IMR-90 (cell line): Measurements from ENCODE around the gene APBB1IP. TPM values are rescaled to one million over a fixed set of nuclear protein-coding genes. Genes with fewer than 3 reads are reported as not detected.

ENCODE experiments used
- ATAC-seq: fragments of 200-7000 bp; cut with Tn5 transposase; 2 replicates; pipeline ENCODE4 v1.9.1; 2020; ENCODE audit warnings: low read depth, mild to moderate bottlenecking, moderate library complexity
- BruUV-seq: library from RNA; stranded (reverse); fragments of 400-500 nt; replicated peaks from 2 replicates; lab custom pipeline; 2021; lab: Mats Ljungman, UMichigan
- CTCF ChIA-PET: fragments of 300-600 bp; formaldehyde crosslinking; extraction: SDS; loops from one replicate; lab custom pipeline; 2021; ENCODE audit warnings: antibody characterized with exemption; lab: Yijun Ruan, JAX
- POLR2A ChIA-PET: fragments of 300-600 bp; sonication (Branson Sonifier 250); formaldehyde crosslinking; loops from one replicate; lab custom pipeline; 2022; ENCODE audit warnings: antibody characterized with exemption; ENCODE audit not compliant: unreplicated experiment; lab: Charles Lee
- DNase-seq: peaks from one replicate; pipeline ENCODE4 v3.0.0; 2013
- H2AFZ ChIP-seq: replicated peaks from 2 replicates; pipeline ENCODE3; 2013; ENCODE audit warnings: low read length, mild to moderate bottlenecking; ENCODE audit not compliant: poor library complexity
- H2AK5ac ChIP-seq: 2 replicates; pipeline ENCODE4 v1.6.1; 2013; ENCODE audit warnings: low read depth, low read length, inconsistent platforms
- H2AK9ac ChIP-seq: replicated peaks from 2 replicates; pipeline ENCODE3; 2013; ENCODE audit warnings: mild to moderate bottlenecking, low read depth, low read length, moderate library complexity; ENCODE audit not compliant: poor library complexity
- H2BK120ac ChIP-seq: 2 replicates; pipeline ENCODE4 v1.6.1; 2013; ENCODE audit warnings: low read depth, low read length, inconsistent platforms
- H2BK15ac ChIP-seq: 3 replicates; pipeline ENCODE4 v1.6.1; 2013; ENCODE audit warnings: low read depth, low read length, inconsistent platforms
- H2BK20ac ChIP-seq: 2 replicates; pipeline ENCODE4 v1.6.1; 2013; ENCODE audit warnings: low read depth, mild to moderate bottlenecking, inconsistent platforms, low read length, moderate library complexity
- H2BK5ac ChIP-seq: 2 replicates; pipeline ENCODE4 v1.6.1; 2013; ENCODE audit warnings: mild to moderate bottlenecking, low read depth, low read length, inconsistent platforms; ENCODE audit not compliant: poor library complexity, severe bottlenecking
- H3K14ac ChIP-seq: replicated peaks from 2 replicates; pipeline ENCODE4 v1.6.1; 2013; ENCODE audit warnings: low read depth, low read length, inconsistent platforms
- H3K18ac ChIP-seq: 2 replicates; pipeline ENCODE4 v1.6.1; 2013; ENCODE audit warnings: low read depth, low read length, control low read depth
- H3K23ac ChIP-seq: 2 replicates; pipeline ENCODE4 v1.6.1; 2013; ENCODE audit warnings: low read depth, low read length, inconsistent platforms
- H3K27ac ChIP-seq: 2 replicates; pipeline ENCODE4 v1.5.1; 2013; ENCODE audit warnings: mild to moderate bottlenecking, control low read depth, low read length; ENCODE audit not compliant: insufficient read depth
- H3K27me3 ChIP-seq: 2 replicates; pipeline ENCODE4 v1.6.1; 2013; ENCODE audit warnings: low read length; ENCODE audit not compliant: control insufficient read depth, insufficient read depth
- H3K36me3 ChIP-seq: 2 replicates; pipeline ENCODE4 v1.6.1; 2013; ENCODE audit warnings: low read length, mixed read lengths; ENCODE audit not compliant: control insufficient read depth, insufficient read depth
- H3K4ac ChIP-seq: 2 replicates; pipeline ENCODE4 v1.6.1; 2013; ENCODE audit warnings: low read depth, low read length, inconsistent platforms
- H3K4me1 ChIP-seq: 2 replicates; pipeline ENCODE4 v1.6.1; 2013; ENCODE audit warnings: low read length, mixed read lengths; ENCODE audit not compliant: control insufficient read depth, insufficient read depth
- H3K4me2 ChIP-seq: 2 replicates; pipeline ENCODE4 v1.6.1; 2013; ENCODE audit warnings: low read depth, mild to moderate bottlenecking, control low read depth, low read length, moderate library complexity
- H3K4me3 ChIP-seq: 2 replicates; pipeline ENCODE4 v1.5.1; 2013; ENCODE audit warnings: low read depth, mild to moderate bottlenecking, control low read depth, low read length, moderate library complexity; ENCODE audit not compliant: insufficient read depth
- H3K56ac ChIP-seq: 2 replicates; pipeline ENCODE4 v1.6.1; 2013; ENCODE audit warnings: low read length, inconsistent platforms; ENCODE audit not compliant: insufficient read depth; ENCODE audit errors: extremely low read depth
- H3K79me1 ChIP-seq, 2 experiments: 2 replicates each; pipeline ENCODE4 v1.6.1; 2013; ENCODE audit warnings: low read length in 2 of 2, inconsistent platforms in 1 of 2, low read depth in 1 of 2
- H3K9ac ChIP-seq: 2 replicates; pipeline ENCODE4 v1.6.1; 2013; ENCODE audit warnings: low read depth, low read length, control low read depth
- H3K9me1 ChIP-seq: 2 replicates; pipeline ENCODE4 v1.6.1; 2013; ENCODE audit warnings: low read length, inconsistent platforms; ENCODE audit not compliant: insufficient read depth
- H3K9me3 ChIP-seq: 2 replicates; pipeline ENCODE4 v1.6.1; 2013; ENCODE audit warnings: low read length; ENCODE audit not compliant: control insufficient read depth, insufficient read depth
- H4K20me1 ChIP-seq: 2 replicates; pipeline ENCODE4 v1.6.1; 2013; ENCODE audit warnings: low read length, inconsistent platforms; ENCODE audit not compliant: insufficient read depth
- H4K5ac ChIP-seq: 2 replicates; pipeline ENCODE4 v1.6.1; 2013; ENCODE audit warnings: mild to moderate bottlenecking, low read depth, low read length, control low read depth
- H4K8ac ChIP-seq, 2 experiments: 2 replicates each; pipeline ENCODE4 v1.6.1; 2013; ENCODE audit warnings: low read depth in 2 of 2, low read length in 2 of 2, control low read depth in 1 of 2, inconsistent platforms in 1 of 2
- H4K91ac ChIP-seq: 2 replicates; pipeline ENCODE4 v1.6.1; 2013; ENCODE audit warnings: low read depth, low read length, inconsistent platforms; ENCODE audit not compliant: insufficient read depth
- BHLHE40 ChIP-seq: fragments of 150-350 bp; IDR thresholded peaks from 2 replicates; pipeline ENCODE4 v1.6.1; 2016; ENCODE audit warnings: mild to moderate bottlenecking, low read depth, low read length
- CHD1 ChIP-seq: IDR thresholded peaks from 2 replicates; pipeline ENCODE4 v1.6.1; 2012; ENCODE audit warnings: low read depth, low read length, improper control_type of control experiment
- FOS ChIP-seq: fragments of 150-350 bp; IDR thresholded peaks from 2 replicates; pipeline ENCODE4 v1.6.1; 2016; ENCODE audit warnings: low read depth, low read length
- MAFK ChIP-seq: IDR thresholded peaks from 2 replicates; pipeline ENCODE4 v1.6.1; 2012; ENCODE audit warnings: low read depth, low read length, improper control_type of control experiment
- MAZ ChIP-seq: IDR thresholded peaks from 2 replicates; pipeline ENCODE4 v1.6.1; 2012; ENCODE audit warnings: low read depth, mild to moderate bottlenecking, low read length, improper control_type of control experiment, moderate library complexity, borderline replicate concordance
- MXI1 ChIP-seq: IDR thresholded peaks from 2 replicates; pipeline ENCODE4 v1.6.1; 2012; ENCODE audit warnings: low read depth, mild to moderate bottlenecking, low read length, moderate library complexity, borderline replicate concordance
- RAD21 ChIP-seq: IDR thresholded peaks from 2 replicates; pipeline ENCODE4 v1.6.1; 2012; ENCODE audit warnings: low read length, improper control_type of control experiment
- RCOR1 ChIP-seq: IDR thresholded peaks from 2 replicates; pipeline ENCODE4 v1.6.1; 2012; ENCODE audit warnings: mild to moderate bottlenecking, low read length, improper control_type of control experiment; ENCODE audit not compliant: insufficient replicate concordance
- RFX5 ChIP-seq: IDR thresholded peaks from 2 replicates; pipeline ENCODE4 v1.8.0; 2012; ENCODE audit warnings: low read depth, mild to moderate bottlenecking, low read length, moderate library complexity
- SMC3 ChIP-seq: fragments of 150-350 bp; IDR thresholded peaks from 2 replicates; pipeline ENCODE4 v1.6.1; 2016; ENCODE audit warnings: low read depth, mild to moderate bottlenecking, antibody characterized with exemption, low read length, moderate library complexity
- whole genome bisulfite sequencing, 2 experiments: methylation state at CpG; one replicate each; pipeline versions ENCODE4 v1.1.5 to v1.1.7; 2013; ENCODE audit warnings: missing lambda C conversion rate in 2 of 2; ENCODE audit not compliant: insufficient read length in 1 of 2; ENCODE audit errors: extremely low coverage in 2 of 2; 5-methylcytosine and 5-hydroxymethylcytosine counted together
- dilution Hi-C: fragments of 300-500 bp; cut with HindIII; formaldehyde crosslinking; loops from one replicate; pipeline ENCODE4 v1.14.3; 2018; ENCODE audit warnings: low sequenced_read_pairs; ENCODE audit not compliant: unreplicated experiment
- in situ Hi-C: fragments of 300-500 bp; cut with MboI; formaldehyde crosslinking; loops from 3 replicates; pipeline ENCODE4 v1.14.3; 2019; ENCODE audit warnings: low sequenced_read_pairs, inconsistent platforms, mixed read lengths
- intact Hi-C: fragments of 100-400 bp; cut with micrococcal nuclease; formaldehyde crosslinking; loops from 2 replicates; pipeline ENCODE4 v1.10.0; 2022
- polyA plus RNA-seq, 3 experiments: library from polyadenylated mRNA; depleted of rRNA; stranded (reverse); fragments of >200 nt; gene quantifications; 2 replicates each; pipeline ENCODE4 v1.2.3, GENCODE V29; 2012; ENCODE audit warnings: low replicate concordance in 1 of 3
- total RNA-seq: library from RNA; depleted of rRNA; stranded (reverse); fragments of >200 nt; gene quantifications from 2 replicates; pipeline ENCODE4 v1.2.3, GENCODE V29; 2012
- TF ChIP-seq, protein P1 (sequence below): fragments of 150-350 bp; IDR thresholded peaks from 2 replicates; pipeline ENCODE4 v1.6.1; 2017; ENCODE audit warnings: mild to moderate bottlenecking, antibody characterized with exemption, low read length, low read depth
- TF ChIP-seq, protein P2 (sequence below): fragments of 150-350 bp; IDR thresholded peaks from 2 replicates; pipeline ENCODE4 v1.6.1; 2016; ENCODE audit warnings: low read depth, mild to moderate bottlenecking, low read length, moderate library complexity, borderline replicate concordance
- TF ChIP-seq, protein P3 (sequence below): conservative IDR thresholded peaks from 2 replicates; pipeline ENCODE4 v1.5.1; 2012; ENCODE audit warnings: mild to moderate bottlenecking, low read depth, low read length, improper control_type of control experiment

APBB1IP gene
- total and polyA plus RNA-seq, 2 of the 4 experiments (the other 2 are of a cell fraction): not detected

DNA sequence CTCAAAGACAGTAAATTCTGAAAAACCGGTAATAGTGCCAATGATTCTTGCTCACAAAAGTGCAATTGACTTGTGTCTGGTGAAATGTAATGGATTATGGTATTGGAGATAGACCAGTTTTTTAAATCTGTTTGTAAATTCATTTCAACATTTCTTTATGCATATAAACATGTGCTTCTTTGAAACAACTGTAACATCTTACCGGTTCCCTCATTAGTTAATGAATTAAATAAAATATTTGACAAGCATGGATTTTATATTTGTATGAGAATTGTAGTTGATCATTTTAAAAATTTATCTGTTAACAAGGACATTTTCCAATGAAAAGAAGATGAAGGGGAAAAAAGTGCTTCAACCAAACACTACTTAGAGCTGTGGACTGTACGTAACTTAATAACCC, 21.0 kb upstream of the APBB1IP start:
- no peak overlapping the region for H3K4me3 ChIP-seq
- DNase-seq (no peak), ATAC-seq (no peak)
- H3K27me3 ChIP-seq: no peaks in the 10 kb centered on the region
- H2BK15ac ChIP-seq: no peak overlapping the region
- H4K20me1 ChIP-seq: no peaks in the 10 kb centered on the region
- CTCF ChIA-PET: no interaction called here
- no peak overlapping the region for H4K5ac ChIP-seq
- no peak overlapping the region for H3K23ac ChIP-seq
- H3K4me1 ChIP-seq: no peaks in the 10 kb centered on the region
- in situ Hi-C loops: no loop called here
- H2AFZ ChIP-seq: no peak overlapping the region
- H3K9me1 ChIP-seq: no peaks in the 10 kb centered on the region
- H2AK5ac ChIP-seq: no peak overlapping the region
- TF ChIP-seq MXI1: no peak
- TF ChIP-seq RAD21: no peak
- TF ChIP-seq SMC3: no peak
- no peak for TF ChIP-seq RCOR1
- TF ChIP-seq, protein P1, sequence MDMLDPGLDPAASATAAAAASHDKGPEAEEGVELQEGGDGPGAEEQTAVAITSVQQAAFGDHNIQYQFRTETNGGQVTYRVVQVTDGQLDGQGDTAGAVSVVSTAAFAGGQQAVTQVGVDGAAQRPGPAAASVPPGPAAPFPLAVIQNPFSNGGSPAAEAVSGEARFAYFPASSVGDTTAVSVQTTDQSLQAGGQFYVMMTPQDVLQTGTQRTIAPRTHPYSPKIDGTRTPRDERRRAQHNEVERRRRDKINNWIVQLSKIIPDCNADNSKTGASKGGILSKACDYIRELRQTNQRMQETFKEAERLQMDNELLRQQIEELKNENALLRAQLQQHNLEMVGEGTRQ: no peak
- TF ChIP-seq CHD1: no peak
- TF ChIP-seq MAZ: no peak
- no peak for TF ChIP-seq BHLHE40
- no peak for TF ChIP-seq FOS
- TF ChIP-seq, protein P2, sequence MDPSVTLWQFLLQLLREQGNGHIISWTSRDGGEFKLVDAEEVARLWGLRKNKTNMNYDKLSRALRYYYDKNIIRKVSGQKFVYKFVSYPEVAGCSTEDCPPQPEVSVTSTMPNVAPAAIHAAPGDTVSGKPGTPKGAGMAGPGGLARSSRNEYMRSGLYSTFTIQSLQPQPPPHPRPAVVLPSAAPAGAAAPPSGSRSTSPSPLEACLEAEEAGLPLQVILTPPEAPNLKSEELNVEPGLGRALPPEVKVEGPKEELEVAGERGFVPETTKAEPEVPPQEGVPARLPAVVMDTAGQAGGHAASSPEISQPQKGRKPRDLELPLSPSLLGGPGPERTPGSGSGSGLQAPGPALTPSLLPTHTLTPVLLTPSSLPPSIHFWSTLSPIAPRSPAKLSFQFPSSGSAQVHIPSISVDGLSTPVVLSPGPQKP: no peak
- TF ChIP-seq, protein P3, sequence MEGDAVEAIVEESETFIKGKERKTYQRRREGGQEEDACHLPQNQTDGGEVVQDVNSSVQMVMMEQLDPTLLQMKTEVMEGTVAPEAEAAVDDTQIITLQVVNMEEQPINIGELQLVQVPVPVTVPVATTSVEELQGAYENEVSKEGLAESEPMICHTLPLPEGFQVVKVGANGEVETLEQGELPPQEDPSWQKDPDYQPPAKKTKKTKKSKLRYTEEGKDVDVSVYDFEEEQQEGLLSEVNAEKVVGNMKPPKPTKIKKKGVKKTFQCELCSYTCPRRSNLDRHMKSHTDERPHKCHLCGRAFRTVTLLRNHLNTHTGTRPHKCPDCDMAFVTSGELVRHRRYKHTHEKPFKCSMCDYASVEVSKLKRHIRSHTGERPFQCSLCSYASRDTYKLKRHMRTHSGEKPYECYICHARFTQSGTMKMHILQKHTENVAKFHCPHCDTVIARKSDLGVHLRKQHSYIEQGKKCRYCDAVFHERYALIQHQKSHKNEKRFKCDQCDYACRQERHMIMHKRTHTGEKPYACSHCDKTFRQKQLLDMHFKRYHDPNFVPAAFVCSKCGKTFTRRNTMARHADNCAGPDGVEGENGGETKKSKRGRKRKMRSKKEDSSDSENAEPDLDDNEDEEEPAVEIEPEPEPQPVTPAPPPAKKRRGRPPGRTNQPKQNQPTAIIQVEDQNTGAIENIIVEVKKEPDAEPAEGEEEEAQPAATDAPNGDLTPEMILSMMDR: no peak
- no peak for TF ChIP-seq RFX5
- no peak for TF ChIP-seq MAFK
- H2BK120ac ChIP-seq: no peak overlapping the region
- POLR2A ChIA-PET: no interaction called here
- no peak overlapping the region for H2BK20ac ChIP-seq
- no peak overlapping the region for H3K56ac ChIP-seq
- H3K18ac ChIP-seq: no peak overlapping the region
- H4K8ac ChIP-seq: no peak overlapping the region
- no peak overlapping the region for H4K91ac ChIP-seq
- no peak overlapping the region for H3K27ac ChIP-seq
- H3K9ac ChIP-seq: no peak overlapping the region
- H3K4ac ChIP-seq: no peak overlapping the region
- H3K9me3 ChIP-seq: peaks cover 11% of the 10 kb centered on the region
- intact Hi-C loops: no loop called here
- no peaks in the 10 kb centered on the region for H3K36me3 ChIP-seq
- dilution Hi-C loops: no loop called here
- no peak overlapping the region for H2AK9ac ChIP-seq
- no peak overlapping the region for H2BK5ac ChIP-seq
- H3K4me2 ChIP-seq: no peak overlapping the region
- no TSS peak for BruUV-seq
- H3K14ac ChIP-seq: no peak overlapping the region
- WGBS, 2 experiments: no CpG with 5 or more reads among the region's 3 CpGs
- H3K79me1 ChIP-seq: no peaks in the 10 kb centered on the region
